Stromal cell of bone marrow (primary cell): ENCODE results near the gene NPR2.

Source experiments
- DNase-seq: peaks from one replicate; pipeline ENCODE4 v3.0.0-alpha.2; 2012; ENCODE audit warnings: low read depth

NPR2 gene

GRCh38 chr9:35800530-35800929 is 9.1 kb downstream of the NPR2 start:
- DNase-seq: no peak

DNA sequence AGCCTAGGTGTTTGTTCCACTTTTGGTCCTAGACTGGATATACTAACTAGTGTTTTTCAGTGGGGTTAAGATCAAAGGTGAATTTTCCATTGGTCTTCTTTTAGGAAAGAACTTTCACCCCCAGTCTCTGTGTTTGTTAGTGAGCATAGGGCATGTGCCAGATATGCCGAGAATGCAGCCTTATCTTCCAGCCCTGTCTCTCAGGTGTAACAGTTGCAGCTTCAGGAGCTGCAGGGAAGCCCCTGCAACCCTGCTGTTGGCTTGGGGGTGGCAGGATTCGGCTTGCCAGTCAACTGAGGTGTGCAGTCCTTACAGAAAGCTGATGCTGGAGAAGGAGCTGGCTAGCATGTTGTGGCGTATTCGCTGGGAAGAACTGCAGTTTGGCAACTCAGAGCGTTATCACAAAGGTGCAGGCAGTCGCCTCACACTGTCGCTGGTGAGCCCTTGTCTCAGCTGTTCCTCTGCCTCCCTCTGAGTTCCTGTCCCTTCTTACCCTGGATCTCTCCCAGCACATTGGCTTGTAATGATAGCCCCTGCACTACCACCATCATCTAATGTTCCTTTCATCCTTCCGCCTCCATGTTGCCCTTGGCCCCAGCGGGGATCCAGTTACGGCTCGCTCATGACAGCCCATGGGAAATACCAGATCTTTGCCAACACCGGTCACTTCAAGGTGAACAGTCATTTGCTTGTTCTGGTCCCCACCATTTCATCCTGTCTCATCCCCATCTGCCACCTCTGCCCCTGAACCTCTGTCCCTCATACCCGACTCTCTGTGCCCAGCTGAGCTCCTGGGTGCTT is 10.1 kb downstream of the NPR2 start:
- DNase-seq: no peak

GRCh38 chr9:35806101-35806500 is 14.7 kb downstream of the NPR2 start:
- DNase-seq: no peak

DNA sequence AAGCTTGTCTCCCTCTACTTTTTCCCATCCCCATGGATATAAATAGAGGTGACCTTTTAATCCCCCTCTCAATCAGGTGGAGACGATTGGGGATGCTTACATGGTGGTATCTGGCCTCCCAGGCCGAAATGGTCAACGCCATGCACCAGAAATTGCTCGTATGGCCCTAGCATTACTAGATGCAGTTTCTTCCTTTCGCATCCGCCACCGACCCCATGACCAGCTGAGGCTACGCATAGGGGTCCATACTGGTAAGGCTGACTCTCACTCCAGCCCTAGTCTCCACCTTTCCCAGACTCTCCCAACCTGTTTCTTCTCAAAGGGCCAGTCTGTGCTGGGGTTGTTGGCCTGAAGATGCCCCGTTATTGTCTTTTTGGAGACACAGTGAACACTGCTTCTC is 17.0 kb downstream of the NPR2 start:
- no peak for DNase-seq

DNA sequence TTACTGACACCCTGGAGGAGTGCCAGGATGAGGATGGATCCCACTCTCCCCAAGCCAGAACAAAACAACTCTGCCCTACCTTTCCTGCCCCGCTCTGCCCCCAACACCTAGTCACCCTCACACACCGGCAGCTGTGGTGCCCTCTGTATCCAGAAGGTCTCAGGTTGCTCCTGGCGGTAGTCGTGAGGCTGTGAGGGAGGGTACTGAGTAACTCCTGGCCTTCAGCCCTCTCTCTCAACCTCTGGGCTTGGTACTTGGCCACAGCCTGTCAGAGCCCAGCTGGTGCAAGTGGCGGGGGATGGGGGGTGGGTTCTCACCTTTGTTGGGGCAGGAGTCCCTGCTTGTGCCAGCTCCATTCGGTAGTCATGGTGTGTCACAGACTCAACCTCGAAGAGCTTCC is 18.7 kb downstream of the NPR2 start:
- no peak for DNase-seq

- DNase-seq: no peak
Observed at GRCh38 chr9:35811381-35812024, 20.1 kb downstream of the NPR2 start.

DNA sequence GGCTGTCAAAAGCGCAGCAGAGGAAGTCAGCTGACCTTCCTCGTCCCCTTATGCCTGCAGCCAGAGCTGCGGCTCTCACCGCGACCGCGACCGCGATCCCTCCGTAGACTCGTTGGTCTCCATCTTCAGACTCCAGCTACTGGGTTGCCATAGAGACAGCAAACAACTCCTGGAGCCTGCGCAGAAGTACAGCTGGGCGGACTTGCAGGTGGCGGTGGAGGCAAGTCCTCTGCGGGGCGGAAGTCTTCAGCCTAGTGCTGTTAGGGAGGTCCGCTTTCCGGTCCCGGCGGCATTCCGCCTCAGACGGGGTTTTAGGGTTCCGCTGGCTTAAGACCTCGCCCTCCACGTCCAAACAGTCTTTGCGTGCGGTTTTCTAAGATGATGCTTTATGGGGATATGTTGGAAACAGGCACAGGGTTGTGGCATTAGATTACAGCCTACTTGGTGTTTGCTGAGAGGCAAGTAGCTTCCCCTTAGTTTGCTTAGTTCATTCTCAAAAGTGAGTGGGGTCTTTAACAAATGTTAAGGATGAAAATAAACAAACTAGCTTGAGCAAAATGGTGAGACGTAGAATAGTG is 20.7 kb downstream of the NPR2 start, which contains the start of gene SPAG8:
Gene SPAG8, minus strand, starts transcription at position 238 of the 578 bp plus-strand sequence. Its CDS starts 115 bp downstream, at position 123.
- peak; percentile 95 for DNase-seq

- no peak for DNase-seq
Observed at GRCh38 chr9:35813434-35814105, 22.2 kb downstream of the NPR2 start.

DNA sequence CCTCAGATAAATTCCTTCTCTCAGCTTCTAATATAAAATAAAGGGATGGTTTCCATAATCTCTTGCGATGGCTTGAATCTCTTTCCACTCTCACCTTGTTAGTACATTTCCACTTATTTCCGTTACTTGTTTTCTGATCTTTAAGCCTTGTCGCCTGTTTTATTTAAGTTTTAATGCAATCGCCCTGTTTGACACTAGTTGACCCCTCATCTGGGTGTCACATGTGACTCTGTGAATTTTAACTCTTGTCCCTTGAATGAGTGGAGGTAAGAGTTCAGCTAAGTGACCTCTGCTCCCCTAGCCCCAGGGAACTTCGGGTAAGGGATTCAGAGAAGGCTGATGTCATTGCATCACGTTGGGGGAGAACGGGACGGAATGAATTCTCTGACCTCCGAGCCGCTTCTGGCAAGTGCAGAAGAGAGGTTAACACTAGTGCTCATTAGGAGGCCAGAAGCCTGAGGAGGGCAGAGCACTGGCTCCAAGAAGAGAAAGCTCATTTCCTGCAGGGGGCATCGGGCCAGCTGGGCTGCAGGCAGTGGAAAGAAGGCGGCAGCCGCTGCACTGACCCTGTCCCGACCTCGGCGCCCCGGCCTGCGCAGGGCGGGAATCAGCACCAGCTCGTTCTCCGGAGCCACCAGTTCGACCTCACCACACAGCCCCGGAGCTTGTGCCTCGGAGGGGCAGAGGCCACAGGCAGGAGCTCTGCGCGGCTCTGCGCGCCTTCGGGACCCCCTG is 22.9 kb downstream of the NPR2 start:
- DNase-seq: peak; percentile 68

- peak; percentile 100 for DNase-seq
Observed at GRCh38 chr9:35814841-35815543, 23.6 kb downstream of the NPR2 start, which contains the start of gene HINT2. TSS of gene HINT2 (minus strand) at chr9:35815042. CDS start at chr9:35814979, 63 bp downstream.

DNA sequence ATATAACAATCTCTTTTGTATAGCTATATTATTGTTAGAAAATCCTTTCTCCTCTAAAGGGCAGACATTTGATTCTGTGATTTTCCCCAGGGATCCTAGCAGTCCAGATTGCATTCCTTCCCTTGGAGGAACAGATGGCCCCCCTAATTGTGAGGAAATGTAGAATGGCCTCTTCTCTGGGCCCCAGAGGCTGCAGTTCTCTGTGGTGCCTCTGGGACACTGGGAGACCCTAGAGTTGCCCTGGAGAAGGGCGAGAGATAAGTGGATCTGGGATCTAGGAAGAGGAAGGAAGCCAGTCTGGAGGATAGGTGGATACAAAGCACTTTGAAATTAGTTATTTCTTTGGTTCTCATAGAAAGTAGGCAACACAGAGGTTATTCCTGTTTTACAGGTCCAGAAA is 25.3 kb downstream of the NPR2 start:
- DNase-seq: no peak

DNA sequence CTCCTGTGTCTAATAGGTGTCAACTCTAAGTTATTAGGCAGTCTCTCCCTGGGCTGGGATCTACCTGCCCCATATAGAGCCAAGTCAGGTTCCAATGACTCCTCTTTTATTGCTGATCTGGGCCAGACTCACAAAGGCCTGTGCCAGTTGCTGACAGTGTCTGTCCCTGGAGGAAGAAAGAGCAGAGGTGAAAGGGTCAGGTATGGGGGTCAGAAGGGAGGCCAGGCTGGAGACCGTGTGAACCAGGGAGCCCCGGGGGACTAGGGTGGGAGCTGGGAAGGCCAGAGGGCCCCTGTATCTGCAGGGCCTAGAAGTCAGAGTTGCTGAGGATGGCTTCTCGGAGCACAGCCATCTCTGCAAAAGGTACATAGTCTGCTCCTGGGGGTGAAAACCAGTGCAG is 26.9 kb downstream of the NPR2 start:
- no peak for DNase-seq

GRCh38 chr9:35820076-35820475 is 28.7 kb downstream of the NPR2 start:
- DNase-seq: peak; percentile 82

DNA sequence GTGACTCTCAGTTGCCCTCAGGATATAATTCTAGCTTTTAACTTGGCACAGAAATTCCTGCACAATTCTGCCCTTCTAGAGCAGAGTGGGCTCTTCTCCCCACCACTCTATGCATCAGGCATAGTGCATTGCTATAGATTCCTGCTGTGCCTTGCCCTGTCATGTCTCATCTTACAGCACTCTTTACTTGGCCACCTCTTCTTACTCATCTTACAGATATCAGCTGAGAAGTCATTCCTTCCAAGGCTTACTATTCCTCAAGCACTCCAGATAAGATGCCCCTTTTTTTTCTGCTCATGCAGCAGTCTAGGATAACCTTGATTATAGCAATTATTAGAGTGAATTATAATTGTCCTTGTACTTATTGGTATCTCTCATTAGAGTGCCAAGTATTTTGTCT is 31.5 kb downstream of the NPR2 start:
- DNase-seq: no peak

DNA sequence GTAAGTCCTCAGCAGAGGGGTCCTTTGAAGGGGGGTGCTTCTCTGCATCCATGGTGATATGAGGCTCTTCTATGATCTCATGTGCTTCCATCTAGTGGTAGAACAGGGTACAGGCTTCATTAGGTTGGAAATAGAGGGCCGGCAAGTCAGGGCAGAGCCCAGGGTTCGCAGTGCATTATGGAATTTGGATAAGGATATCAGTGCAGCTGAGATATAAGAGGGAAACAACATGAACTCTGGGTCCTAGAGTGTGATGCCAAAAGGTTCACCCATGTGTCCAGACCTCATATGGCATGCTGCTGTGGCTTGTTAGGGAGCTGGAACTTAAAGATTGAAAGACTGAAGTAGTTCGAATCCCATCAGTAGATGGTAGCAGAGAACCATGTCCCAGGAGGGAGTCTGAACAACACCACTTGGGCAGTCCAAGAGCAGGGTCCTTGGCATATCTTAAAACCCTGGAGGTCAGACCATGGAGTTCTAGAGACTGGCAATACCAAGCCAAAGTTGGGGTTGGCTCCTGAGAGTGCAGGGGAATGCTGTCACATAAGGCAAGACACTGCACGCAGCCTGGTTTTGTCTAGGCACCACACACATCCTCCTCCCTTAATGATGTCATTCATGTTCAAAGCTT is 34.8 kb downstream of the NPR2 start:
- DNase-seq: peak; percentile 47

- DNase-seq: peak; percentile 74
Observed at GRCh38 chr9:35827486-35827885, 36.1 kb downstream of the NPR2 start.

DNA sequence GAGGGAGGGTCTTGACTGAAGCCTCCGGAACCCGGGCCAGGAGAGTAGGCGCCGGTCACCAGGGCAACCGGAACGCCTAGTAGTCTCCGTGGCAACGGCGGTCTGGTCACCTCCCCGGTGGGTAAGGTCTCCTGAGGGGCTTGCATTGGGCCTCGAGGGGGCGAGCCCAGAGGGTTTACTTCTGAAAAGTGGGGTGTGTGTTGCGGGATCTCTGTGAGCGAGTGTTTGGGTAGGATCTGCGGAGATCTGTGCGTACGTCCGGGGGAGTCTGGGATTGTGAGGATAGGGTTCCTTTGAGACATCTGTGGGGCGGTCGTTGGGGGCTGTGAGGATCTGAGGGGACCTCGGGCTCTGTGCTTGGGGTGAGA is 37.3 kb downstream of the NPR2 start, which contains the start of gene FAM221B:
Gene FAM221B, minus strand, starts transcription at position 17 of the 368 bp plus-strand sequence. CDS start 2,571 bp downstream, outside the sequence.
- no peak for DNase-seq

- peak; percentile 89 for DNase-seq
Observed at GRCh38 chr9:35829084-35829763, 37.8 kb downstream of the NPR2 start, which contains the start of gene TMEM8B. TSS of gene TMEM8B (plus strand) at chr9:35829228. CDS start at chr9:35829448, 220 bp downstream.

DNA sequence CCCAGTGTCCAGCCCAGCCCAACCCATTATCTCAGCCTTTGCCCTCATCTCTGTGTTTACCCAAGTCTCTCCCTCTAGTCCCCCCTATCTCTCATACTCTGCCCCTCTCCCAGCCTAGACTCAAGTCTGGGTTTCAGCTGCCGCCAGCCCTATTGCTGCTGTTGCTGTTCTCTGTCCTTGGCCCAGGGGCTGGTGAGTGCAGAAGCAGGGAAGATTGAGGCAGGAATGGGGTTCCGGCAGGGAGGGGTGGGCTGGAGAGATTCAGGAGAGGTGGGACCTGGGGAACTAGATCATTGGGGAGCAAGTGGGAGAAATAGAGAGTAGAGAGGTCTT is 38.3 kb downstream of the NPR2 start:
- no peak for DNase-seq

DNA sequence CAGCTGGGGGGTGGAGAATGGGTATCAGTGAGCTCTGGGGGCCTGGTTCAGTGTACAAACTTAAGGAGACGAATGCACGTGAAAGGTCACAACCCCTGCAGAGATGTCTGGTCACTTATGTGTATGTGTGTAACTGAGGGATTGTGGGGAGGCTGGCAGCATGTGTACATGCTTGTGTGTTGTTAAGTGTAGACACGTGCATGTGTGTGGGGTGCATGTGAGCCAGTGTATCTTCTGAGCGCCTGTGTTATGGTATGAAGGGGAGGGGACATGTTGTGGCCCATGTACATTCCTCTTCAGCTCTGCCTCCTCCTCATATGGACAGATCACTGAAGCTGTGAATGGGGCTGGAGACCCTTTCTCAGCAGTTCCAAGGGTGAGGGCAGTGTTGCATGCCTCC is 39.6 kb downstream of the NPR2 start:
- no peak for DNase-seq
